ENCODE data around the gene GREM2.

Gene GREM2

DNA sequence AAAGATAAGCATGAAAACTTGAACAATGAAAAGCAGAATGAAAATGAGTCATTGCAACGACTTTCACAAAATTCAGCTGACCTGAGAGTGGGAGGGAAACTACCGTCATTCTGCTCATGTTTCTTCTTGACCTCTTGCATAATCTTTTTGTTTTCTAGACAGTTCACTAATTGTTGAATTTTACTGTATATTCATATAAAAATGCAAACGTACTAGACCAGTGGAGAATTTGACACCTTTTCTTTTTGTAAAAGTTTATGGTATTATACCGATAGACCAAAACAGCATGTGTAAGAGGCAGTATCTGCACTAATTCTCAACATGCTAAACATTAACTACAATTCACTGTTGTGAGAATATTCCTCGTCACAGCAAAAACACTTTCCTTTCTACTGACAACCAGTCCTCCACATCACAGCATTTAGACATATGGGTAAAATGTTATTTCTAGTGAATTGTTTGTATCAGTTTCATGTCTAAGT, 137.8 kb downstream of the GREM2 start:
- no peak for DNase-seq (ENCODE audit: low read depth)
- TF ChIP-seq, protein P1, sequence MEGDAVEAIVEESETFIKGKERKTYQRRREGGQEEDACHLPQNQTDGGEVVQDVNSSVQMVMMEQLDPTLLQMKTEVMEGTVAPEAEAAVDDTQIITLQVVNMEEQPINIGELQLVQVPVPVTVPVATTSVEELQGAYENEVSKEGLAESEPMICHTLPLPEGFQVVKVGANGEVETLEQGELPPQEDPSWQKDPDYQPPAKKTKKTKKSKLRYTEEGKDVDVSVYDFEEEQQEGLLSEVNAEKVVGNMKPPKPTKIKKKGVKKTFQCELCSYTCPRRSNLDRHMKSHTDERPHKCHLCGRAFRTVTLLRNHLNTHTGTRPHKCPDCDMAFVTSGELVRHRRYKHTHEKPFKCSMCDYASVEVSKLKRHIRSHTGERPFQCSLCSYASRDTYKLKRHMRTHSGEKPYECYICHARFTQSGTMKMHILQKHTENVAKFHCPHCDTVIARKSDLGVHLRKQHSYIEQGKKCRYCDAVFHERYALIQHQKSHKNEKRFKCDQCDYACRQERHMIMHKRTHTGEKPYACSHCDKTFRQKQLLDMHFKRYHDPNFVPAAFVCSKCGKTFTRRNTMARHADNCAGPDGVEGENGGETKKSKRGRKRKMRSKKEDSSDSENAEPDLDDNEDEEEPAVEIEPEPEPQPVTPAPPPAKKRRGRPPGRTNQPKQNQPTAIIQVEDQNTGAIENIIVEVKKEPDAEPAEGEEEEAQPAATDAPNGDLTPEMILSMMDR (IDR thresholded peaks at IDR 0.05; ENCODE audit: insufficient read depth, low read depth, low read length, missing control alignments): no peak
- H3K4me3 ChIP-seq (ENCODE audit: low read depth, low read length): no peak overlapping the region

DNA sequence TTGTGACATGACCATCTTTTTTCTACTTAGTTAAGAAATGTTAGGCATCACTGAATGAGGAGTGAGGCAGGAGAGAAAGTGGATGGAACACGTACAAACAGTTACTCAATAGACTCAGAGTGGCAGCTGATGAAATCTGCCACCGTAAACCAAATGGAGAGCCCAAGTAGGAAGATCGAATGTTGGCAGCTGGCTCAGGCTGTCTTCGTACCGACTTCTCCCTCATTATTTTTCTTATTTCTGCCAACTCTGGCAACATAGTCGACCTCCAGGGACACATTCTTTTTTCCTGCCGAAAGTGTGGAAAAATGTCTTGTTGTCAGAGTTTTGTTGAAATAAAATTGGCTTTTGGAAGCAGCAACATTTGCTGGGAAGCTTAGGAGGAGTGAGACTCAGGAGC, 143.3 kb downstream of the GREM2 start:
- TF ChIP-seq, protein P1 (IDR thresholded peaks at IDR 0.05; ENCODE audit: insufficient read depth, low read depth, low read length, missing control alignments): no peak
- H3K4me3 ChIP-seq (ENCODE audit: low read depth, low read length): no peak overlapping the region
- DNase-seq (ENCODE audit: low read depth): no peak

DNA sequence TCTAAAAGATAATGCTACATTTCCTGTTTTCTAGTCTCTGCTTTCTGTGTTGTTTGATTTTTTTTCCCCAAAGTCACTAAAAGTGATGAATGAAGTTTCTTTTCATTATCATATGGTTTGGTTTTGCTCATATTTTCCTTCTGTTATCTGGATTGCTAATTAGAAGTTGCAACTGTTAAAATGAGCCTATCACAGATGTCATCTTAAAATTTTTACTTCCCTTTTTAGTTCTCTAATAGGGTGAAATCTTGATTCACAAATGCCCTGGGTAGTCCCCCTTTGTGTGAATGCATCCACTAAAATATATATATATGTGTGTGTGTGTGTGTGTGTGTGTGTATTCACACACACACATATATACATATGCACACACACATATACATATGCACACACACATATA, 144.1 kb downstream of the GREM2 start:
- no peak for DNase-seq (ENCODE audit: low read depth)
- TF ChIP-seq, protein P1 (IDR thresholded peaks at IDR 0.05; ENCODE audit: insufficient read depth, low read depth, low read length, missing control alignments): no peak
- no peak overlapping the region for H3K4me3 ChIP-seq (ENCODE audit: low read depth, low read length)

DNA sequence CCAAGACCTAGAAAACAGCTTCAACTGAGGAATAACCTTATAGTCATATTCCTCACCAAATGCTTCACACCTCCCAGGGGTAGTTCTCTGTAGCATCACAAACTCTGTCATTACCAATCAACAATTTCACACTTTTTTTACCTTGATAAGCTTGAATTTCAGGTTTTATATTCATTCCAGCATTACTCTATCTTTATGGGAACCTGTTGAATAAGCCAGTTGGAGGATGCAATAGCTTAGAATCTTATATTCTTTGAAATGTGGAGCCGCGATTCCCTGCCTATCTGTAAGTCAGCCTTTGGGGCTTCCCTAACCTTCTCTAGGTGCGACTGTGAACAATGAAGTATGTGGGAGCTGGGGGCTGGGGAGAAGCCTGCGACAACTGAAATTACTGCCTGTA, 145.4 kb downstream of the GREM2 start:
- DNase-seq (ENCODE audit: low read depth): no peak
- H3K4me3 ChIP-seq (ENCODE audit: low read depth, low read length): no peak overlapping the region
- TF ChIP-seq, protein P1 (IDR thresholded peaks at IDR 0.05; ENCODE audit: insufficient read depth, low read depth, low read length, missing control alignments): no peak

DNA sequence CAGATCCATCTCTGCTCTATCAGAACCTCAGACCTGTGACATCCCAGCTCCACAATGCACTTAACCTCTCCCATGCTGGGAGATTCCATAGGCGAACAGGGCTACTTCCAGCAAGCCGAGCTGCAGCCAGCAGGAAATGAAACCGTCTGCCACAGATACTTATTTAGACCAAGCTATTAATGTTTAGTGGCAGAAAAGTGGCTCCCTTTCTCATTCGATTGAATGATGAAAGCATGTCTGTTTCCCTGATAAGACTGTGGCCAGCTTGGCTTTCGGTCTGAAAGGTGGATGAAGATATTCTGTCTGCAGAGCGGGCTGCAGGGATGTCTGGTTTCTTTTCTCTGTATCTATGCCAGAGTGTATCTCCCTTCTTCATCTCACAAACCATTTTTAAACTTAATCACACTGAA, 146.4 kb downstream of the GREM2 start:
- TF ChIP-seq, protein P1 (IDR thresholded peaks at IDR 0.05; ENCODE audit: insufficient read depth, low read depth, low read length, missing control alignments): no peak
- no peak overlapping the region for H3K4me3 ChIP-seq (ENCODE audit: low read depth, low read length)
- no peak for DNase-seq (ENCODE audit: low read depth)

DNA sequence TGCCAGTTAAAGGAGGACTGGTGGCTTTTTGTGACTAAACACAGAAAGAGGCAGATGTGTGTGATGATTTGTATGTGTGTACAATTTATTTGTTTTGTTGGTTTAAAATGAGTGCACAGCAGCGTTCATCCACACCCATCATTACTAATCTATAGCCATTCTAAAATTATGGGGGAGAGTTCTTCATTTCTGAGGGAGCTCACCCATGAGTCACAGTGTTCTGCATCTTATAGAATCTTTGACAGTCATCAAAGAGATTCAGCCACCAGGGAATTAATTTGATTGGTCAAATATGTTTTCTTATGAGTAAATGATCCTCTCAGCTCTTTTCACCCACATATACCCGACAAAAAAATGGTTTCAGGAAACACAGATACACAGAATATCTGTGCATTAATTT, 147.9 kb downstream of the GREM2 start:
- no peak overlapping the region for H3K4me3 ChIP-seq (ENCODE audit: low read depth, low read length)
- DNase-seq (ENCODE audit: low read depth): no peak
- TF ChIP-seq, protein P1 (IDR thresholded peaks at IDR 0.05; ENCODE audit: insufficient read depth, low read depth, low read length, missing control alignments): no peak

DNA sequence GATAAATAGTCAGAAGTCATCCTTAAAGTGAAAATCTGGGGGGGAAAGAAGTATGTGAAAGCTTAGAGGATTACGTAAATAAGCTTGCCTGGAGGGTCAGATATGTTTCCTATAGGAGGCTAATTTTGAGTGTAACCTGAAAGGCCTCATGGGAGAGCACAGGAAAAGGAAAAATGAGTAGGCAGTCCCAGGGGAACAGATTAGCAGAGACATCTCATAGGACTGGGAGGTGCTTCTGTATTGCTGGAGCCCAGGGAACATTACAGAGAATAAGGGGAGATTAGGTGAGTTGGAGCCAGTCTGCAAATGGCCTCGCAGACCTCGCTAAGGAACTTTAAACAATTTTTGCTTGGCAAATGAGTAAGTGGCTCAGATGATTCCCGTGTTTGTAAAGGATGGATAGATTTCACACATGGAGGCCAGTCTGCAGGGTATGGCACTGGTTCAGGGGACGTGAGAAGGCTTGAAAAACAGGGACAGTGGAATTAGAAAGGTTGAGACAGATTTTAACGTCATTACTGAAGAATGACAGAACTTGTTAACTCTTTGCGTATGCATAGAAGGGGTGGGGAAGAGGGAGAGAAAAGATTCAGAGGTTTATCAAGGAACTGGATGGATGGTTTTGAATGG, 149.1 kb downstream of the GREM2 start:
- TF ChIP-seq, protein P1 (IDR thresholded peaks at IDR 0.05; ENCODE audit: insufficient read depth, low read depth, low read length, missing control alignments): no peak
- no peak overlapping the region for H3K4me3 ChIP-seq (ENCODE audit: low read depth, low read length)
- DNase-seq (ENCODE audit: low read depth): no peak

All from GM12865 (cell line).